ENCODE measurements around the gene CCDC136.

Gene CCDC136

GRCh38 chr7:128871050-128871449, 79.3 kb downstream of the CCDC136 start:
- DNase-seq (ENCODE audit: low read depth in 1 of 2, low spot score in 1 of 2), result no peak
- Histone ChIP-seq H3K27me3 (ENCODE audit: insufficient read depth, poor library complexity, severe bottlenecking) (peaks cover 6% of the 10 kb centered on the region), H3K4me3 (replicated peaks; ENCODE audit: insufficient read depth, low read length) (no peak overlapping the region), H3K27ac (replicated peaks) (no peak overlapping the region)
- TF ChIP-seq SPI1 (IDR thresholded peaks at IDR 0.05; ENCODE audit: borderline replicate concordance, low read depth) (no peak), REST (IDR thresholded peaks at IDR 0.05; ENCODE audit: insufficient replicate concordance, low read depth) (no peak), POLR2AphosphoS5 (IDR thresholded peaks at IDR 0.05; ENCODE audit: low read depth) (no peak), GABPA (IDR thresholded peaks at IDR 0.05; ENCODE audit: low read depth) (no peak), CTCF (IDR thresholded peaks at IDR 0.05; ENCODE audit: insufficient read depth, low read length) (no peak)

Data from HL-60 (cell line).